ENCODE measurements around the gene FBLN2. TPM values are rescaled to one million over a fixed set of nuclear protein-coding genes. Genes with fewer than 3 reads are reported as not detected.

Gene FBLN2
- total RNA-seq, 4 donors from 2014 or later, result 85.9 to 187 (median 117) TPM

- no peak overlapping the region for H3K4me3 ChIP-seq
- 83 to 100% methylated on average over 4 of the region's 7 CpGs for WGBS, 2 donors (ENCODE audit: low coverage in 1 of 2)
- H3K9me3 ChIP-seq, result peaks cover 0 to 6% (median 0%) of the 10 kb centered on the region in 3 donors
- H3K27me3 ChIP-seq, result peaks cover 5% of the 10 kb centered on the region
- no peak for ATAC-seq
- H3K27ac ChIP-seq, result no peak overlapping the region
- H3K4me1 ChIP-seq, result no peaks in the 10 kb centered on the region
- TF ChIP-seq EP300 (IDR thresholded peaks at IDR 0.05) (no peak), POLR2A (IDR thresholded peaks at IDR 0.05) (no peak), CTCF (IDR thresholded peaks at IDR 0.05) (no peak), POLR2AphosphoS5 (IDR thresholded peaks at IDR 0.05) (no peak)
- H3K36me3 ChIP-seq, result peaks cover 0 to 19% of the 10 kb centered on the region in 2 donors
Measured at GRCh38 chr3:13610006-13610570, 61.2 kb downstream of the FBLN2 start.

- peaks cover 0 to 6% (median 0%) of the 10 kb centered on the region in 3 donors for H3K9me3 ChIP-seq
- H3K36me3 ChIP-seq, result peaks cover 0 to 26% of the 10 kb centered on the region in 2 donors
- no peak for ATAC-seq
- 83 to 90% methylated on average over 1 to 6 of the region's 6 CpGs for WGBS, 2 donors (ENCODE audit: low coverage in 1 of 2)
- no peak overlapping the region for H3K27ac ChIP-seq
- H3K4me3 ChIP-seq, result no peak overlapping the region
- H3K4me1 ChIP-seq, result no peaks in the 10 kb centered on the region
- TF ChIP-seq POLR2A (IDR thresholded peaks at IDR 0.05) (no peak), POLR2AphosphoS5 (IDR thresholded peaks at IDR 0.05) (no peak), CTCF (IDR thresholded peaks at IDR 0.05) (no peak), EP300 (IDR thresholded peaks at IDR 0.05) (no peak)
- peaks cover 5% of the 10 kb centered on the region for H3K27me3 ChIP-seq
Measured at GRCh38 chr3:13611221-13611620, 62.3 kb downstream of the FBLN2 start.

GRCh38 chr3:13612829-13613228 lies 63.9 kb downstream of the FBLN2 start:
- 40% methylated on average over 2 of the region's 3 CpGs; no CpG with 5 or more reads in 1 of the 2 donors for WGBS, 2 donors (ENCODE audit: low coverage in 1 of 2)
- H3K27ac ChIP-seq, result no peak overlapping the region
- peak; percentile 88 for ATAC-seq
- peaks cover 5% of the 10 kb centered on the region for H3K27me3 ChIP-seq
- H3K4me1 ChIP-seq, result no peaks in the 10 kb centered on the region
- TF ChIP-seq POLR2AphosphoS5 (IDR thresholded peaks at IDR 0.05), result peak; percentile 3
- TF ChIP-seq CTCF (IDR thresholded peaks at IDR 0.05), result no peak
- TF ChIP-seq POLR2A (IDR thresholded peaks at IDR 0.05), result no peak
- no peak for TF ChIP-seq EP300 (IDR thresholded peaks at IDR 0.05)
- H3K36me3 ChIP-seq, result peaks cover 0 to 34% of the 10 kb centered on the region in 2 donors
- H3K9me3 ChIP-seq, result peaks cover 0 to 6% (median 0%) of the 10 kb centered on the region in 3 donors
- H3K4me3 ChIP-seq, result no peak overlapping the region

GRCh38 chr3:13613343-13614190 lies 64.6 kb downstream of the FBLN2 start:
- WGBS, 2 donors (ENCODE audit: low coverage in 1 of 2), result 76 to 89% methylated on average over 5 to 8 of the region's 14 CpGs

More at GRCh38 chr3:13613343-13614190, 64.6 kb downstream of the FBLN2 start:
- no peak for ATAC-seq
- H3K27me3 ChIP-seq, result peaks cover 5% of the 10 kb centered on the region
- H3K4me1 ChIP-seq, result no peaks in the 10 kb centered on the region
- H3K27ac ChIP-seq, result peak overlapping the region in 3 of 4 donors; percentile 2 to 37 (median 16)
- no peak for TF ChIP-seq EP300 (IDR thresholded peaks at IDR 0.05)
- TF ChIP-seq POLR2AphosphoS5 (IDR thresholded peaks at IDR 0.05), result no peak
- TF ChIP-seq CTCF (IDR thresholded peaks at IDR 0.05), result no peak
- no peak for TF ChIP-seq POLR2A (IDR thresholded peaks at IDR 0.05)
- no peak overlapping the region for H3K4me3 ChIP-seq
- H3K9me3 ChIP-seq, result peaks cover 0 to 6% (median 0%) of the 10 kb centered on the region in 3 donors
- H3K36me3 ChIP-seq, result peaks cover 0 to 37% of the 10 kb centered on the region in 2 donors

All from gastroesophageal sphincter (tissue), 4 donors.